Transverse colon (tissue), 4 donors: Measurements from ENCODE around the gene COTL1. TPM values are rescaled to one million over a fixed set of nuclear protein-coding genes. Genes with fewer than 3 reads are reported as not detected.

Experiments used
- DNase-seq: peaks from one replicate; pipeline ENCODE4 v3.0.0-alpha.2; 2019
- H3K27ac ChIP-seq, 4 donors: fragments of 200-600 bp; sonication (generic); 2 replicates each; pipeline ENCODE4 v1.5.1; 2016 to 2018; ENCODE audit warnings: inconsistent platforms in 4 of 4
- H3K27me3 ChIP-seq: fragments of 200-600 bp; sonication (generic); 2 replicates; pipeline ENCODE4 v1.5.1; 2017; ENCODE audit warnings: inconsistent platforms
- H3K36me3 ChIP-seq, 4 donors: fragments of 200-600 bp; sonication (generic); 2 replicates each; pipeline ENCODE4 v1.5.1; 2017 to 2019; ENCODE audit warnings: inconsistent platforms in 4 of 4
- H3K4me1 ChIP-seq, 4 donors: fragments of 200-600 bp; sonication (generic); 2 replicates each; pipeline ENCODE4 v1.5.1; 2017 to 2020; ENCODE audit warnings: inconsistent platforms in 4 of 4
- H3K4me3 ChIP-seq, 4 donors: fragments of 200-600 bp; sonication (generic); 1 replicate in 1 of 4; 2 replicates in 3 of 4; pipeline versions ENCODE4 v1.5.1 to v1.6.1; 2017 to 2019; ENCODE audit warnings: inconsistent platforms in 4 of 4
- H3K9me3 ChIP-seq, 2 donors: fragments of 200-600 bp; sonication (generic); 2 replicates each; pipeline ENCODE4 v1.5.1; 2017 to 2019; ENCODE audit warnings: inconsistent platforms in 2 of 2
- EP300 ChIP-seq: sonication (generic); formaldehyde crosslinking; IDR thresholded peaks from one replicate; pipeline ENCODE4 v1.6.1; 2017; ENCODE audit warnings: antibody characterized with exemption, low read depth
- POLR2A ChIP-seq: fragments of 450-650 bp; IDR thresholded peaks from one replicate; pipeline ENCODE4 v1.6.1; 2016; ENCODE audit warnings: antibody characterized with exemption, mild to moderate bottlenecking, moderate library complexity
- POLR2AphosphoS5 ChIP-seq, 3 donors: sonication (generic); formaldehyde crosslinking; IDR thresholded peaks; one replicate each; pipeline ENCODE4 v1.6.1; 2016; ENCODE audit warnings: antibody characterized with exemption in 3 of 3
- WGBS, 2 donors: methylation state at CpG; one replicate each; pipeline ENCODE4 v1.1.5; 2018; ENCODE audit warnings: low coverage in 1 of 2; 5-methylcytosine and 5-hydroxymethylcytosine counted together
- in situ Hi-C, 4 donors: fragments of 200-750 bp; cut with MboI; loops; one replicate each; pipeline versions ENCODE4 v1.15.0 to v1.15.1; 2017; ENCODE audit warnings: low sequenced_read_pairs in 3 of 4, low pct_ligation_motif_present in 1 of 4, low pct_unique_long_range_greater_than_20kb in 1 of 4
- intact Hi-C: fragments of 100-400 bp; cut with DNase I; formaldehyde crosslinking; loops from one replicate; pipeline ENCODE4 v1.15.1; 2023; ENCODE audit warnings: low total_unique reads
- total RNA-seq, 4 donors: library from RNA; depleted of rRNA; stranded (reverse); fragments of >200 nt; gene quantifications; one replicate each; pipeline ENCODE4 v1.1.0, GENCODE V29; 2016
- TF ChIP-seq, protein P1 (sequence below), 5 experiments: fragments of 200-600 bp in 3 of 5; fragments of 450-650 bp in 2 of 5; sonication (generic) in 3 of 5; IDR thresholded peaks; 1 replicate in 2 of 5; 2 replicates in 3 of 5; pipeline ENCODE4 v1.5.1; 2016 to 2017; ENCODE audit warnings: antibody characterized with exemption in 5 of 5, inconsistent platforms in 3 of 5, mild to moderate bottlenecking in 2 of 5, moderate library complexity in 1 of 5

COTL1 gene
- total RNA-seq, 4 donors from 2014 or later = 31.1 to 78.9 (median 47.9) TPM

DNA sequence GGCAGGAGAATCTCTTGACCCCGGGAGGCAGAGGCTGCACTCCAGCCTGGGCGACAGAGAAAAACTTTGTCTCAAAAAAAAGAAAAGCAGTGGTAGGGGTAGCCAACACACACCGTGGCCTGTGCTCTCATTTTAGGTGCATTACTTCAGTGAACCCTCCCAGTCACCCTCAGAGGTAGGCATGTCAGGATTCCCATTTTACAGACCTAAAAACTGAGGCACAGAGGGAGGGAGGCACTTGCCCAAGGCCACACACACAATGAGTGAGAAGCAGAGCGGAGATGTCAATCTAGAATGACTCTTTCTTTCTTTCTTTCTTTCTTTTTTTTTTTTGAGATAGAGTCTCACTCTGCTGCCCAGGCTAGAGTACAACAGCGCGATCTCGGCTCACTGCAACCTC lies 5.2 kb downstream of the COTL1 start:
- in situ Hi-C loops (no loop called here), intact Hi-C loops (no loop called here)
- H3K36me3 ChIP-seq = no peaks in the 10 kb centered on the region
- no peak overlapping the region for H3K4me3 ChIP-seq
- DNase-seq = no peak
- H3K9me3 ChIP-seq = no peaks in the 10 kb centered on the region
- TF ChIP-seq, protein P1, sequence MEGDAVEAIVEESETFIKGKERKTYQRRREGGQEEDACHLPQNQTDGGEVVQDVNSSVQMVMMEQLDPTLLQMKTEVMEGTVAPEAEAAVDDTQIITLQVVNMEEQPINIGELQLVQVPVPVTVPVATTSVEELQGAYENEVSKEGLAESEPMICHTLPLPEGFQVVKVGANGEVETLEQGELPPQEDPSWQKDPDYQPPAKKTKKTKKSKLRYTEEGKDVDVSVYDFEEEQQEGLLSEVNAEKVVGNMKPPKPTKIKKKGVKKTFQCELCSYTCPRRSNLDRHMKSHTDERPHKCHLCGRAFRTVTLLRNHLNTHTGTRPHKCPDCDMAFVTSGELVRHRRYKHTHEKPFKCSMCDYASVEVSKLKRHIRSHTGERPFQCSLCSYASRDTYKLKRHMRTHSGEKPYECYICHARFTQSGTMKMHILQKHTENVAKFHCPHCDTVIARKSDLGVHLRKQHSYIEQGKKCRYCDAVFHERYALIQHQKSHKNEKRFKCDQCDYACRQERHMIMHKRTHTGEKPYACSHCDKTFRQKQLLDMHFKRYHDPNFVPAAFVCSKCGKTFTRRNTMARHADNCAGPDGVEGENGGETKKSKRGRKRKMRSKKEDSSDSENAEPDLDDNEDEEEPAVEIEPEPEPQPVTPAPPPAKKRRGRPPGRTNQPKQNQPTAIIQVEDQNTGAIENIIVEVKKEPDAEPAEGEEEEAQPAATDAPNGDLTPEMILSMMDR (IDR thresholded peaks at IDR 0.05) = no peak
- TF ChIP-seq POLR2AphosphoS5 (IDR thresholded peaks at IDR 0.05) (no peak), EP300 (no peak), POLR2A (no peak)
- WGBS, 2 donors = 95 to 100% methylated on average over 4 to 7 of the region's 7 CpGs
- H3K27ac ChIP-seq = no peak overlapping the region
- H3K4me1 ChIP-seq = peaks cover 6 to 46% (median 26%) of the 10 kb centered on the region in 4 donors
- no peaks in the 10 kb centered on the region for H3K27me3 ChIP-seq

DNA sequence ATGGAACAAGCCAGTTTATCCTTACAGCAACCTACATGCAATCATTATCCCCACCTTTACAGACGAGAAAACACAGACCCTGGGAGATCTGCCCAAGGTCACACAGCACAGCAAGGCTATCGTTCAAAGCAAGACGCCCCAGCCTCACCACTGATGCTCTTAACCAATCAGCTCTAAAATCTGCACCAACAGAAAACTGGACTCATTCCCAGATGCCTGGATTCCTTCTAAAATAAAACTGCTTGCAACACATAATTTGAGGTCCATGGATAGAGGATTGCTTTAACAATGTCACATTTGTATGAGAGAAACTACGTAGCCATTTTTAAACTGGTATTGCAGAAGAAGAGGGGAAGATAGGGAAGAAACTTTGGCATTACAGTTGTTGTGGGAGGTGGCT lies 6.8 kb downstream of the COTL1 start:
- WGBS, 2 donors = 52 to 83% methylated on average over 3 to 4 of the region's 4 CpGs
- peak overlapping the region; percentile 7 to 58 (median 36) for H3K27ac ChIP-seq
- no peak overlapping the region for H3K4me3 ChIP-seq
- H3K4me1 ChIP-seq = peaks cover 6 to 34% (median 14%) of the 10 kb centered on the region in 4 donors
- DNase-seq = no peak
- intact Hi-C loops (no loop called here), in situ Hi-C loops (no loop called here)
- no peaks in the 10 kb centered on the region for H3K36me3 ChIP-seq
- TF ChIP-seq POLR2A = no peak
- TF ChIP-seq, protein P1 (IDR thresholded peaks at IDR 0.05) = no peak
- no peak for TF ChIP-seq POLR2AphosphoS5 (IDR thresholded peaks at IDR 0.05)
- no peak for TF ChIP-seq EP300
- no peaks in the 10 kb centered on the region for H3K27me3 ChIP-seq
- H3K9me3 ChIP-seq = no peaks in the 10 kb centered on the region

DNA sequence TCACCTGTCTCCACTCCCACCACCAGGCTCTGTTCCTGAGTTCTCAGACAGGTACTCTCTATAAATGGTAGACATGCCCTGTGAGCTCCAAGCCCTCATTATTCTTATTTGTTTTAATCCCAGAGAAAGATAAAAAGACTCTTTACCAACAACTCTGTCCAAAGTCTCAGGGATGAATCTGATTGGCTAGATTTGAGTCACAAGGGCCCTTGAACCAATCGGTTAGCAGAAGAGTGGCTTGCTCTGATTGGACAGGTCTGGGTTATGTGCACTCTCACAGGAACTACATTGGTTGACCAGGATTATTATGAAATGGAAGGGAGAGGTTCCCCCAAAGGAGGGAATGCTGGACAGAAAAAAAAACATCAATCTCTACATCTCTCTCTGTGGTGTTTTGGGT lies 7.5 kb downstream of the COTL1 start:
- Histone ChIP-seq H3K36me3 (no peaks in the 10 kb centered on the region), H3K27me3 (no peaks in the 10 kb centered on the region), H3K9me3 (no peaks in the 10 kb centered on the region), H3K4me3 (no peak overlapping the region), H3K4me1 (peaks cover 6 to 32% (median 12%) of the 10 kb centered on the region in 4 donors), H3K27ac (peak overlapping the region in 1 of 4 donors; percentile 10)
- DNase-seq = no peak
- in situ Hi-C loops (no loop called here), intact Hi-C loops (no loop called here)
- no peak for TF ChIP-seq POLR2A
- no peak for TF ChIP-seq EP300
- TF ChIP-seq, protein P1 (IDR thresholded peaks at IDR 0.05) = no peak
- no peak for TF ChIP-seq POLR2AphosphoS5 (IDR thresholded peaks at IDR 0.05)
- 74 to 100% methylated on average over 1 of the region's 1 CpG for WGBS, 2 donors

DNA sequence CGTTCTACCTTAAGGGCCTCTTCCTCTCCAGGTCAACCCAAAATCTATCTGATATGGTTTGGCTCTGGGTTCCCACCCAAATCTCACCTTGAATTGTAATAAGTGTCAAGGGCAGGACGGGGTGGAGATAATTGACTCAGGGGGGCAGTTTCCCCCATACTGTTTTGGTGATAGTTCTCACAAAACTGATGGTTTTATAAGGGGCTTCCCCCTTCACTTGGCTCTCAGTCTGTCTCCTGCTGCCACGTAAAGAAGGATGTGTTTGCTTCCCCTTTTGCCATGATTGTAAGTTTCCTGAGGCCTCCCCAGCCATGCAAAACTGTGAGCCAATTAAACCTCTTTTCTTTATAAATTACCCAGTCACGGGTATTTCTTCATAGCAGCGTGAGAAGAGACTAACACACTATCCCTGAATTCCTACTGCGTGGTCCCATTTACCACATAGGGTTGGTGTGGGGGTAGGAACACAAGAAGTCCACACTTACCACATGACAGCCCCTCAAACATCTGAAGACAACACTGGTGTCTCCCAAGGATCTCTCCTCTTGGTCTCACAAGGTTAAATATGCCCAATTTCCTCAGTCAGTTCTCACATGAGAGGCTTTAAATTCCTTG lies 8.2 kb downstream of the COTL1 start:
- H3K4me1 ChIP-seq = peaks cover 6 to 31% (median 10%) of the 10 kb centered on the region in 4 donors
- no peak for TF ChIP-seq EP300
- TF ChIP-seq, protein P1 (IDR thresholded peaks at IDR 0.05) = no peak
- TF ChIP-seq POLR2A = no peak
- no peak for TF ChIP-seq POLR2AphosphoS5 (IDR thresholded peaks at IDR 0.05)
- intact Hi-C loops (no loop called here), in situ Hi-C loops (no loop called here)
- no peak overlapping the region for H3K4me3 ChIP-seq
- H3K36me3 ChIP-seq = no peaks in the 10 kb centered on the region
- H3K27ac ChIP-seq = peak overlapping the region; percentile 7 to 41 (median 30)
- no peaks in the 10 kb centered on the region for H3K9me3 ChIP-seq
- 75% methylated on average over 6 of the region's 6 CpGs; no CpG with 5 or more reads in 1 of the 2 donors for WGBS, 2 donors
- no peaks in the 10 kb centered on the region for H3K27me3 ChIP-seq
- no peak for DNase-seq
